Osteoblast (primary cell): ENCODE data around the gene DAPP1. TPM values are rescaled to one million over a fixed set of nuclear protein-coding genes. Genes with fewer than 3 reads are reported as not detected.

Source experiments
- DNase-seq: peaks from one replicate; pipeline ENCODE4 v3.0.0; 2011; ENCODE audit warnings: low spot score, mixed read lengths; ENCODE audit not compliant: insufficient read length; ENCODE audit errors: missing footprints
- H2AFZ ChIP-seq: 2 replicates; pipeline ENCODE4 v1.6.0; 2011; ENCODE audit warnings: mild to moderate bottlenecking, low read length
- H3K27ac ChIP-seq: 2 replicates; pipeline ENCODE4 v1.5.1; 2011; ENCODE audit warnings: mild to moderate bottlenecking, low read depth, low read length, moderate library complexity
- H3K27me3 ChIP-seq: 2 replicates; pipeline ENCODE4 v1.6.0; 2012; ENCODE audit warnings: mild to moderate bottlenecking, control low read depth, inconsistent platforms, low read length, moderate library complexity; ENCODE audit not compliant: insufficient read depth
- H3K36me3 ChIP-seq: 2 replicates; pipeline ENCODE4 v1.5.1; 2011; ENCODE audit warnings: mild to moderate bottlenecking, low read length, control low read depth, moderate library complexity; ENCODE audit not compliant: insufficient read depth
- H3K4me1 ChIP-seq: 2 replicates; pipeline ENCODE4 v1.5.1; 2011; ENCODE audit warnings: mild to moderate bottlenecking, low read length, control low read depth, moderate library complexity; ENCODE audit not compliant: insufficient read depth
- H3K4me2 ChIP-seq: 2 replicates; pipeline ENCODE4 v1.6.0; 2011; ENCODE audit warnings: mild to moderate bottlenecking, low read length; ENCODE audit not compliant: insufficient read depth
- H3K4me3 ChIP-seq: fragments of 200-600 bp; sonication (generic); 3 replicates; pipeline ENCODE4 v1.5.1; 2012; ENCODE audit warnings: mild to moderate bottlenecking, low read length, inconsistent platforms; ENCODE audit not compliant: insufficient read depth
- H3K79me2 ChIP-seq: 2 replicates; pipeline ENCODE4 v1.6.0; 2012; ENCODE audit warnings: mild to moderate bottlenecking, low read length, control low read depth, inconsistent platforms; ENCODE audit not compliant: insufficient read depth
- H3K9me3 ChIP-seq: 2 replicates; pipeline ENCODE4 v1.5.1; 2011; ENCODE audit warnings: low read depth, low read length, control low read depth
- H4K20me1 ChIP-seq: 2 replicates; pipeline ENCODE4 v1.6.0; 2012; ENCODE audit warnings: mild to moderate bottlenecking, low read length, control low read depth; ENCODE audit not compliant: insufficient read depth
- CTCF ChIP-seq: IDR thresholded peaks from 2 replicates; pipeline ENCODE4 v1.5.1; 2011; ENCODE audit warnings: mild to moderate bottlenecking, low read depth, low read length, moderate library complexity; ENCODE audit errors: extremely low read depth
- total RNA-seq: library from RNA; depleted of rRNA; stranded (reverse); fragments of >200 nt; gene quantifications from 2 replicates; pipeline ENCODE4 v1.2.3, GENCODE V29; 2012

Gene DAPP1
- total RNA-seq, 1 donor, result not detected

DNA sequence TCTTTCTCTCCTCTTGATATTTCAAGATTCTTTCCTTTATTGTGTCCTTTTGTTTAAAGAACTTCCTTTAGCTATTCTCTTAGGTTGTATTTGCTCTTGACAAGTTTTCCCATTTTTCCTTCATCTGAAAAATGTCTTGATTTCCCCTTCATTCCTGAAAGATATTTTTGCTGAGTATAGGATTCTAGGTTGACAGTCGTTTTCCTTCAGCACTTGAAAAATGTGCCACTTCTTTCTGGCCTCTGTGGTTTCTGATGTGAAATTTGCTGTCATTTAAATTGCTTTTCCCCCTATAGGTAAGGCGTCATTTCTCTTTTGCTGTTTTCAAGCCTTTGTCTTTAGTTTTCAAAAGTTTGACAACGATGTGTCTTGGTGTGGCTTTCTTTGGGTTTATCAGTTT lies 100.9 kb downstream of the DAPP1 start:
- H3K4me2 ChIP-seq, result no peak overlapping the region
- no peak overlapping the region for H3K27ac ChIP-seq
- H3K4me3 ChIP-seq, result no peak overlapping the region
- no peak for TF ChIP-seq CTCF
- no peak for DNase-seq
- H3K27me3 ChIP-seq, result no peaks in the 10 kb centered on the region
- H3K79me2 ChIP-seq, result peaks cover 2% of the 10 kb centered on the region
- H3K36me3 ChIP-seq, result peaks cover 13% of the 10 kb centered on the region
- H2AFZ ChIP-seq, result no peak overlapping the region
- no peaks in the 10 kb centered on the region for H3K9me3 ChIP-seq
- no peaks in the 10 kb centered on the region for H3K4me1 ChIP-seq
- no peaks in the 10 kb centered on the region for H4K20me1 ChIP-seq

DNA sequence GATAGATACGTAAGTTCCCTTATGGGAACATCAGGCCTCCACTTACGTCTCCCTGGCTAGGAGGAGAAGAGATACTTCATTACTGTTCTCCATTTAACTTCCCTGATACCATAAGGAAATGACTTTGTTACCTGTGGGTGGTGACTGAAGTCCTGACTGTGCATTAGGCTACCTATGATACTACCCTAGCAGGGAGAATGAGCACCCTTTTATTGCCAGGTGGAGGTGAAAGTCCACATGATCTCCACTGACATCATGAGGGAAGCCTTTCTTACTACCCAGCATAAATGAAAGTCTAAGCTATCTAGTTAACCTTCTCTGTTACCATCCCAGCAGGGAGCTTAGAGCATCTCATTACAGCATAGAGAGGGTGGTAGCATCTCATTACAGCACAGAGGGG lies 102.0 kb downstream of the DAPP1 start:
- no peak for DNase-seq
- peaks cover 4% of the 10 kb centered on the region for H3K79me2 ChIP-seq
- no peaks in the 10 kb centered on the region for H3K9me3 ChIP-seq
- no peaks in the 10 kb centered on the region for H3K4me1 ChIP-seq
- H3K4me3 ChIP-seq, result no peak overlapping the region
- H4K20me1 ChIP-seq, result no peaks in the 10 kb centered on the region
- no peak overlapping the region for H3K4me2 ChIP-seq
- H3K27me3 ChIP-seq, result no peaks in the 10 kb centered on the region
- peaks cover 10% of the 10 kb centered on the region for H3K36me3 ChIP-seq
- no peak for TF ChIP-seq CTCF
- no peak overlapping the region for H2AFZ ChIP-seq
- H3K27ac ChIP-seq, result no peak overlapping the region

Other genes with a start within 250 kb of the DAPP1 start
- 0.29 TPM in 1 of 2 replicates, not detected in the other for gene MTTP, start 242.0 kb upstream of the DAPP1 start, total RNA-seq
- gene C4orf54, start 159.0 kb upstream of the DAPP1 start, total RNA-seq, result under 0.01 TPM in 1 of 2 replicates, not detected in the other
- 39.5 and 42.0 TPM in 2 replicates for gene LAMTOR3, start 77.6 kb downstream of the DAPP1 start, total RNA-seq
- gene DNAJB14, start 129.8 kb downstream of the DAPP1 start, total RNA-seq, result 39.2 and 41.3 TPM in 2 replicates
- 94.8 and 97.2 TPM in 2 replicates for gene H2AZ1, start 133.4 kb downstream of the DAPP1 start, total RNA-seq